Neural progenitor cell (in vitro differentiated cells): Measurements from ENCODE around the gene OTX1. TPM values are rescaled to one million over a fixed set of nuclear protein-coding genes. Genes with fewer than 3 reads are reported as not detected.

Experiments
- DNase-seq: peaks from one replicate; pipeline ENCODE4 v3.0.0-alpha.2; 2016; ENCODE audit warnings: low spot score
- H2AFZ ChIP-seq: fragments of 200-600 bp; sonication (generic); replicated peaks from 2 replicates; pipeline ENCODE4 v1.6.1; 2016; ENCODE audit warnings: antibody characterized with exemption
- H3F3A ChIP-seq: fragments of 200-600 bp; sonication (generic); 2 replicates; pipeline ENCODE4 v1.6.1; 2016; ENCODE audit warnings: antibody characterized with exemption, low read depth
- H3K27ac ChIP-seq: fragments of 200-600 bp; sonication (generic); 2 replicates; pipeline ENCODE4 v1.5.1; 2016; ENCODE audit warnings: mild to moderate bottlenecking
- H3K27me3 ChIP-seq: fragments of 200-600 bp; sonication (generic); 2 replicates; pipeline ENCODE4 v1.6.1; 2016; ENCODE audit warnings: mild to moderate bottlenecking, moderate library complexity
- H3K36me3 ChIP-seq: fragments of 200-600 bp; sonication (generic); 2 replicates; pipeline ENCODE4 v1.5.1; 2016
- H3K4me1 ChIP-seq: fragments of 200-600 bp; sonication (generic); 2 replicates; pipeline ENCODE4 v1.6.1; 2016; ENCODE audit warnings: mixed run types
- H3K4me2 ChIP-seq: fragments of 200-600 bp; sonication (generic); 2 replicates; pipeline ENCODE4 v1.6.1; 2016
- H3K4me3 ChIP-seq: fragments of 200-600 bp; sonication (generic); 2 replicates; pipeline ENCODE4 v1.5.1; 2016
- H3K79me2 ChIP-seq: fragments of 200-600 bp; sonication (generic); 2 replicates; pipeline ENCODE4 v1.6.1; 2016; ENCODE audit warnings: low read depth
- H3K9ac ChIP-seq: fragments of 200-600 bp; sonication (generic); 2 replicates; pipeline ENCODE4 v1.6.1; 2016
- H3K9me3 ChIP-seq: fragments of 200-600 bp; sonication (generic); 2 replicates; pipeline ENCODE4 v1.5.1; 2016; ENCODE audit warnings: low read depth
- H4K20me1 ChIP-seq: fragments of 200-600 bp; sonication (generic); 2 replicates; pipeline ENCODE4 v1.6.1; 2016; ENCODE audit warnings: low read depth
- H3K27ac Mint-ChIP-seq: 3 replicates; pipeline ENCODE4 v1.8.0; 2021; ENCODE audit warnings: mixed read lengths
- H3K27me3 Mint-ChIP-seq: 2 replicates; pipeline ENCODE4 v1.8.0; 2022; ENCODE audit warnings: low read depth, mild to moderate bottlenecking, inconsistent platforms, moderate library complexity, mixed read lengths; ENCODE audit not compliant: insufficient read depth
- H3K36me3 Mint-ChIP-seq: 3 replicates; pipeline ENCODE4 v1.8.0; 2021; ENCODE audit warnings: mixed read lengths
- H3K4me1 Mint-ChIP-seq: 3 replicates; pipeline ENCODE4 v1.8.0; 2021; ENCODE audit warnings: mixed read lengths
- H3K4me3 Mint-ChIP-seq: 3 replicates; pipeline ENCODE4 v1.8.0; 2021; ENCODE audit warnings: mild to moderate bottlenecking, moderate library complexity, mixed read lengths
- H3K9me3 Mint-ChIP-seq: 3 replicates; pipeline ENCODE4 v1.8.0; 2020; ENCODE audit warnings: mixed read lengths
- EZH2 ChIP-seq: fragments of 200-600 bp; sonication (generic); IDR thresholded peaks from 2 replicates; pipeline ENCODE4 v1.6.1; 2017; ENCODE audit warnings: antibody characterized with exemption, mild to moderate bottlenecking, moderate library complexity
- EZH2phosphoT487 ChIP-seq: fragments of 200-600 bp; sonication (generic); IDR thresholded peaks from 2 replicates; pipeline ENCODE4 v1.6.1; 2017; ENCODE audit warnings: antibody characterized with exemption
- total RNA-seq: library from RNA; depleted of rRNA; stranded (reverse); fragments of >200 nt; gene quantifications from 2 replicates; pipeline ENCODE4 v1.2.3, GENCODE V29; 2015; ENCODE audit warnings: low replicate concordance
- TF ChIP-seq, protein P1 (sequence below): fragments of 200-600 bp; sonication (generic); IDR thresholded peaks from 2 replicates; pipeline ENCODE4 v1.5.1; 2017; ENCODE audit warnings: antibody characterized with exemption, mild to moderate bottlenecking

Gene OTX1
- total RNA-seq, 1 donor from 2014 or later: 7.9 TPM

DNA sequence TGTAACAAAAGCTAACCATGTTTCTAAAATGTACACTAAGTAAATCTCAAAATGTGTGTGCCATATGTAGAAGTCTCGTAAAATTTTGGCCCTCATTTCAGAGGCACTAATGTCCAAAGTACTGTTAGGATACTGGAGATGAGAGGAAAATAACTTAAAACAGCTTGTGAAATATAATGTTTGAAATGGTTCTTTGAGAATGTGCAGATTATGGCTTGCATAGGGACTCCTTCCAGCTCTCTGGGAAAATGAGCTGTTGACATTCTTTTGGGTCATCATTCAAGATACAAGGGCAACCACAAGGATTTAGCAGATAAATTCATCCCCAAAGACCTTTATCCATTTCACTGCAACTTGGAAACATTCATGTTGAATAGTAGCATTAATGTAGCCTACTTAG, 38.1 kb upstream of the OTX1 start:
- H3K27me3 ChIP-seq: no peaks in the 10 kb centered on the region
- no peak overlapping the region for H3K9ac ChIP-seq
- peak overlapping the region; percentile 30 for H3K4me3 ChIP-seq
- Mint-ChIP-seq H3K4me1 (peaks cover 66% of the 10 kb centered on the region), H3K36me3 (peaks cover 14% of the 10 kb centered on the region), H3K27me3 (no peaks in the 10 kb centered on the region), H3K9me3 (peaks cover 2% of the 10 kb centered on the region), H3K27ac (peak overlapping the region; percentile 92), H3K4me3 (peak overlapping the region; percentile 65)
- peaks cover 11% of the 10 kb centered on the region for H3K36me3 ChIP-seq
- peaks cover 56% of the 10 kb centered on the region for H3F3A ChIP-seq
- DNase-seq: no peak
- peaks cover 69% of the 10 kb centered on the region for H3K4me1 ChIP-seq
- no peaks in the 10 kb centered on the region for H3K9me3 ChIP-seq
- H2AFZ ChIP-seq: no peak overlapping the region
- H3K27ac ChIP-seq: peak overlapping the region; percentile 97
- H3K79me2 ChIP-seq: peaks cover 6% of the 10 kb centered on the region
- peak overlapping the region; percentile 72 for H3K4me2 ChIP-seq
- TF ChIP-seq, protein P1, sequence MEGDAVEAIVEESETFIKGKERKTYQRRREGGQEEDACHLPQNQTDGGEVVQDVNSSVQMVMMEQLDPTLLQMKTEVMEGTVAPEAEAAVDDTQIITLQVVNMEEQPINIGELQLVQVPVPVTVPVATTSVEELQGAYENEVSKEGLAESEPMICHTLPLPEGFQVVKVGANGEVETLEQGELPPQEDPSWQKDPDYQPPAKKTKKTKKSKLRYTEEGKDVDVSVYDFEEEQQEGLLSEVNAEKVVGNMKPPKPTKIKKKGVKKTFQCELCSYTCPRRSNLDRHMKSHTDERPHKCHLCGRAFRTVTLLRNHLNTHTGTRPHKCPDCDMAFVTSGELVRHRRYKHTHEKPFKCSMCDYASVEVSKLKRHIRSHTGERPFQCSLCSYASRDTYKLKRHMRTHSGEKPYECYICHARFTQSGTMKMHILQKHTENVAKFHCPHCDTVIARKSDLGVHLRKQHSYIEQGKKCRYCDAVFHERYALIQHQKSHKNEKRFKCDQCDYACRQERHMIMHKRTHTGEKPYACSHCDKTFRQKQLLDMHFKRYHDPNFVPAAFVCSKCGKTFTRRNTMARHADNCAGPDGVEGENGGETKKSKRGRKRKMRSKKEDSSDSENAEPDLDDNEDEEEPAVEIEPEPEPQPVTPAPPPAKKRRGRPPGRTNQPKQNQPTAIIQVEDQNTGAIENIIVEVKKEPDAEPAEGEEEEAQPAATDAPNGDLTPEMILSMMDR: no peak
- TF ChIP-seq EZH2 (no peak), EZH2phosphoT487 (no peak)
- no peaks in the 10 kb centered on the region for H4K20me1 ChIP-seq

DNA sequence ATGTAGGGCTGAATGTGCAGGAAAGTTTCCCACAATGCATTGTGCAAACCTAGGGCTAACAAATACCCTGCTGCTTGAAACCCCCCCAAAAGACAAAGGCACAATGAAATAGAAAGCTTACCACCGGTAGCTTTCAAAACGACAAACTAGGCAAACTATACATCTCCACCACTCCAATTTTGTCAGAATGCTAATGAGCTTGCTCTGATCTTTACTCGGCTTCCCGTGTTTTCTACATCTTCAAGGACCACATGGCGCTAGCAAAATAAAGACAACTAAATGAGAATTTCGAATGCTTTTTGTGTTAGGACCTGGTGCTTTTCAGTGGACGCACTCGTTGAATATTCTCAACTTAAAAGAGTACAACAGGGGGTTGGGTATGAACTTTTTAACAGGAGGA, 37.2 kb upstream of the OTX1 start:
- TF ChIP-seq EZH2 (no peak), EZH2phosphoT487 (peak; percentile 38)
- TF ChIP-seq, protein P1: no peak
- peaks cover 6% of the 10 kb centered on the region for H3K79me2 ChIP-seq
- peak overlapping the region; percentile 30 for H3K4me3 ChIP-seq
- H3K27ac Mint-ChIP-seq: peak overlapping the region; percentile 92
- peaks cover 60% of the 10 kb centered on the region for H3K4me1 ChIP-seq
- H3K4me3 Mint-ChIP-seq: peak overlapping the region; percentile 65
- no peak overlapping the region for H2AFZ ChIP-seq
- H3K27ac ChIP-seq: peak overlapping the region; percentile 97
- peaks cover 58% of the 10 kb centered on the region for H3K4me1 Mint-ChIP-seq
- peak; percentile 86 for DNase-seq
- peaks cover 11% of the 10 kb centered on the region for H3K36me3 ChIP-seq
- H3K9ac ChIP-seq: no peak overlapping the region
- no peaks in the 10 kb centered on the region for H4K20me1 ChIP-seq
- H3K9me3 Mint-ChIP-seq: peaks cover 2% of the 10 kb centered on the region
- H3K36me3 Mint-ChIP-seq: peaks cover 15% of the 10 kb centered on the region
- no peaks in the 10 kb centered on the region for H3K27me3 ChIP-seq
- H3K27me3 Mint-ChIP-seq: no peaks in the 10 kb centered on the region
- H3K9me3 ChIP-seq: no peaks in the 10 kb centered on the region
- peaks cover 52% of the 10 kb centered on the region for H3F3A ChIP-seq
- peak overlapping the region; percentile 72 for H3K4me2 ChIP-seq

DNA sequence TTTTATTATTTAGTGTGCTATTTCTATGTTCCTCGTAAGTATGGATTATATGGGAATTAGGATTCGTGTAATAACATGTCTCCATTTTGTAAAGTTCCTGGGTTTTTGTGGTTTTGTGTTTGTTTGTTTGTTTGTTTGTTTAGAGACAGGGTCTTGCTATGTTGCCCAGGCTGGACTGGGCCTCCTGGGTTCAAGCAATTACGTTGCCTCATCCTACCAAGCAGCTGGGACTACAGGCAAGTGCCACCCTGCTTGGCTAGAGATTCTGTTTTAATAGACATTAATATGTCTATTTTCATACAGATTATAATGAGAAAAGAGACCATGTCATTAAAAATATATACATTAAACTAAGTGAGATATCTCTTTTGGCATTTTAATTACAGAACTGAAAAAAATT, 35.2 kb upstream of the OTX1 start:
- peaks cover 17% of the 10 kb centered on the region for H3K36me3 Mint-ChIP-seq
- Histone ChIP-seq H3K36me3 (peaks cover 11% of the 10 kb centered on the region), H3K27me3 (no peaks in the 10 kb centered on the region), H4K20me1 (no peaks in the 10 kb centered on the region), H3K9ac (no peak overlapping the region), H3F3A (peaks cover 37% of the 10 kb centered on the region), H3K4me3 (no peak overlapping the region), H3K4me1 (peaks cover 40% of the 10 kb centered on the region), H3K9me3 (no peaks in the 10 kb centered on the region), H3K4me2 (no peak overlapping the region), H2AFZ (no peak overlapping the region), H3K79me2 (no peaks in the 10 kb centered on the region), H3K27ac (no peak overlapping the region)
- no peak for TF ChIP-seq EZH2
- TF ChIP-seq, protein P1: no peak
- TF ChIP-seq EZH2phosphoT487: no peak
- H3K27ac Mint-ChIP-seq: peak overlapping the region; percentile 63
- H3K4me1 Mint-ChIP-seq: peaks cover 43% of the 10 kb centered on the region
- DNase-seq: no peak
- H3K9me3 Mint-ChIP-seq: peaks cover 2% of the 10 kb centered on the region
- H3K27me3 Mint-ChIP-seq: peaks cover 3% of the 10 kb centered on the region
- no peak overlapping the region for H3K4me3 Mint-ChIP-seq
